ENCODE data around the gene KLB. TPM values are rescaled to one million over a fixed set of nuclear protein-coding genes. Genes with fewer than 3 reads are reported as not detected.
"Not testable (repeated sequence)": the region's sequence is repeated elsewhere in the genome, so short reads cannot be mapped to it uniquely, and the experiment has no call there.

The KLB gene
- total and polyA plus RNA-seq, 2 of the 4 experiments (the other 2 are of a cell fraction): not detected

- intact Hi-C loops (cut with micrococcal nuclease); H2AK5ac ChIP-seq (ENCODE audit: low read depth, low read length); dilution Hi-C loops (cut with HindIII; ENCODE audit: low sequenced_read_pairs, unreplicated experiment); H3K4me3 ChIP-seq (ENCODE audit: insufficient read depth, low read depth, low read length); H2BK15ac ChIP-seq (ENCODE audit: low read depth, low read length); H4K5ac ChIP-seq (ENCODE audit: low read depth, low read length); H4K20me1 ChIP-seq (ENCODE audit: insufficient read depth, low read length); H3K4me2 ChIP-seq (ENCODE audit: low read depth, low read length); H3K9me1 ChIP-seq (ENCODE audit: insufficient read depth, low read length); H3K4me1 ChIP-seq (ENCODE audit: control insufficient read depth, insufficient read depth, low read length); DNase-seq; H2BK20ac ChIP-seq (ENCODE audit: low read depth, low read length); H3K23ac ChIP-seq (ENCODE audit: low read depth, low read length); H2BK5ac ChIP-seq (ENCODE audit: low read depth, low read length, poor library complexity, severe bottlenecking); H3K79me1 ChIP-seq (ENCODE audit: low read depth in 1 of 2, low read length in 2 of 2); H3K9ac ChIP-seq (ENCODE audit: low read depth, low read length); POLR2A ChIA-PET (ENCODE audit: unreplicated experiment); ATAC-seq (ENCODE audit: low read depth); BruUV-seq (replicated peaks); in situ Hi-C loops (cut with MboI; ENCODE audit: low sequenced_read_pairs); H4K91ac ChIP-seq (ENCODE audit: insufficient read depth, low read depth, low read length); H3K56ac ChIP-seq (ENCODE audit: extremely low read depth, insufficient read depth, low read length); H3K9me3 ChIP-seq (ENCODE audit: control insufficient read depth, insufficient read depth, low read length); H3K27me3 ChIP-seq (ENCODE audit: control insufficient read depth, insufficient read depth, low read length); H3K14ac ChIP-seq (replicated peaks; ENCODE audit: low read depth, low read length); H3K4ac ChIP-seq (ENCODE audit: low read depth, low read length); H2AFZ ChIP-seq (replicated peaks; ENCODE audit: low read length, poor library complexity); H2AK9ac ChIP-seq (replicated peaks; ENCODE audit: low read depth, low read length, poor library complexity); H2BK120ac ChIP-seq (ENCODE audit: low read depth, low read length); H4K8ac ChIP-seq (ENCODE audit: low read depth in 2 of 2, low read length in 2 of 2); H3K27ac ChIP-seq (ENCODE audit: insufficient read depth, low read length); H3K36me3 ChIP-seq (ENCODE audit: control insufficient read depth, insufficient read depth, low read length); CTCF ChIA-PET; H3K18ac ChIP-seq (ENCODE audit: low read depth, low read length): not testable (repeated sequence)
- WGBS, 2 experiments (ENCODE audit: extremely low coverage in 2 of 2, insufficient read length in 1 of 2): no CpG with 5 or more reads among the region's 1 CpG
Measured at GRCh38 chr4:39425297-39425696, 18.6 kb downstream of the KLB start.
